ENCODE measurements around the gene GLIS1. TPM values are rescaled to one million over a fixed set of nuclear protein-coding genes. Genes with fewer than 3 reads are reported as not detected.

The GLIS1 gene
- total and polyA plus RNA-seq, 2 of the 8 experiments (the other 6 are each of a cell fraction or from before 2014, with no cell fraction given), result 0.15 to 0.22 TPM

DNA sequence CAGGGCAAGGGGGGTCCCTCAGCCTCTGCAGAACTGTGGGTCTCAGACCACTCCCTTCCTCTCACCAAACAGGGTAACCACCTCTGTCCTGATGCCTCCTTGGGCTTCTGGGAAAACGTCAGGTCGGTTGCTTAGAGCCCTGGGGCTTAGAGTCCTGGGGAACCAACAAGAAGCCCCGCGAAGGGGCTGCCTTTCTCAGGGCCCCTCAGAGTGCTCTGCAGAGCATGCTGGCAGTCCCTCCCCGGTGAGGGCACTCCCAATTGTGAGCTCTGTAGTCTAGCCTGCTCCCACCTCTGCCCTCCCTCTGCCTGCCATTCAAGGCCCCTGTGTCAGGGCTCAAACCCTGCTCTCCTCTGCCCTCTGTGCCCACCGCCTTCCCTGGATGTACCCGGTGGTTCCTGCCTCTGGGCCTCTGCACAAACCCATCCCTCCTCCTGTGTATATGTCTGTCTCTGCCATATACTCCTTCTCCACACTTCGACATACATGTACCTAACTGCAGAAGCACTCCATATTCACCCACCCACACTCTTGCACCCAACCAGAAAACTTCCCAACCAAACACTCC, 187.5 kb downstream of the GLIS1 start:
- no peak overlapping the region for H2AK5ac ChIP-seq (ENCODE audit: low read depth, low read length)
- no peak for FAIRE-seq
- H2BK12ac ChIP-seq (ENCODE audit: low read depth, low read length), result no peak overlapping the region
- H2BK20ac ChIP-seq (ENCODE audit: low read length), result 0 out of 2 replicates have a peak overlapping the region, but pooled peaks have one; percentile 15
- no peak overlapping the region for H3K56ac ChIP-seq (replicated peaks; ENCODE audit: insufficient read length, low read depth, low read length)
- H4K8ac ChIP-seq (ENCODE audit: extremely low read depth, insufficient read depth, low read length), result no peak overlapping the region; the same call in 1 of the 2 replicates
- H3K27ac ChIP-seq (ENCODE audit: low read depth, low read length), result no peak overlapping the region
- H2BK120ac ChIP-seq (replicated peaks; ENCODE audit: low read depth, low read length), result no peak overlapping the region
- H3K9me3 ChIP-seq (ENCODE audit: insufficient read depth in 2 of 2, low read depth in 1 of 2, low read length in 1 of 2), result no peaks in the 10 kb centered on the region
- no peak overlapping the region for H2BK15ac ChIP-seq (ENCODE audit: low read length)
- no peak for DNase-seq (ENCODE audit: low read depth in 1 of 2, low spot score in 2 of 2)
- H4K91ac ChIP-seq (replicated peaks; ENCODE audit: insufficient read length, low read length), result no peak overlapping the region
- H3K27me3 ChIP-seq (replicated peaks in 1 of 4; ENCODE audit: control insufficient read depth in 3 of 4, extremely low read depth in 1 of 4, insufficient read depth in 3 of 4, low read length in 3 of 4), result peaks cover 0 to 6% (median 4%) of the 10 kb centered on the region in 4 experiments; a peak in 3 of 7 replicates
- ChIA-PET CTCF (ENCODE audit: partially characterized antibody) (interaction anchor here (0.6 to 3.0 kb wide), 7 partner anchors 10 to 260 kb away, joined by 3 to 13 read pairs (median 6); no protein-coding TSS in a partner anchor), POLR2A (ENCODE audit: partially characterized antibody) (no interaction called here)
- no peak overlapping the region for H3K14ac ChIP-seq (ENCODE audit: insufficient read length)
- no peaks in the 10 kb centered on the region for H3K79me1 ChIP-seq (ENCODE audit: low read depth, low read length)
- no peak overlapping the region for H2AFZ ChIP-seq (ENCODE audit: low read length)
- H4K20me1 ChIP-seq (replicated peaks in 1 of 2; ENCODE audit: control insufficient read depth in 1 of 2, insufficient read depth in 2 of 2, low read length in 2 of 2), result peaks cover 0 to 1% of the 10 kb centered on the region in 2 experiments
- TF ChIP-seq CTBP2 (IDR thresholded peaks at IDR 0.05; ENCODE audit: borderline replicate concordance, insufficient read depth, insufficient read length, low read length) (peak; percentile 5), CHD1 (IDR thresholded peaks at IDR 0.05; ENCODE audit: low read depth, low read length) (no peak)
- H3K23ac ChIP-seq (ENCODE audit: insufficient read length), result no peak overlapping the region
- peaks cover 3% of the 10 kb centered on the region for H3K23me2 ChIP-seq (ENCODE audit: low read depth, low read length)
- H2BK5ac ChIP-seq (ENCODE audit: low read depth, low read length), result no peak overlapping the region; the same call in 1 of the 2 replicates
- no peak overlapping the region for H4K5ac ChIP-seq (ENCODE audit: insufficient read length, low read depth, low read length)
- 0 out of 7 replicates have a peak overlapping the region, but pooled peaks of 1 of the 4 experiments have one; percentile 17 for H3K9ac ChIP-seq (replicated peaks in 1 of 4; ENCODE audit: extremely low read depth in 1 of 4, low read depth in 3 of 4, low read length in 3 of 4)
- H3K4me3 ChIP-seq (ENCODE audit: extremely low read depth in 1 of 4, insufficient read depth in 2 of 4, low read depth in 3 of 4, low read length in 4 of 4), result no peak overlapping the region
- H3K36me3 ChIP-seq (ENCODE audit: control insufficient read depth in 2 of 4, insufficient read depth in 4 of 4, low read length in 3 of 4), result no peaks in the 10 kb centered on the region
- WGBS, 2 experiments (ENCODE audit: extremely low coverage in 1 of 2, insufficient coverage in 1 of 2, insufficient read length in 1 of 2, insufficient replicate concordance in 2 of 2, low coverage in 1 of 2, low lambda C conversion rate in 2 of 2, missing lambda C conversion rate in 1 of 2), result 67% methylated on average over 8 of the region's 8 CpGs; no CpG with 5 or more reads in 1 of the 2 experiments
- no peaks in the 10 kb centered on the region for H3K79me2 ChIP-seq (ENCODE audit: control insufficient read depth in 1 of 2, insufficient read depth in 2 of 2, low read length in 2 of 2)
- no peak overlapping the region for H3K4ac ChIP-seq (replicated peaks; ENCODE audit: insufficient read length, low read depth, low read length)
- peak overlapping the region; percentile 6; the same call in 1 of the 2 replicates for H3K18ac ChIP-seq (ENCODE audit: extremely low read depth, low read length)
- H3K4me2 ChIP-seq (ENCODE audit: insufficient read depth in 1 of 2, low read depth in 2 of 2, low read length in 2 of 2), result no peak overlapping the region
- peaks cover 6 to 26% (median 16%) of the 10 kb centered on the region in 4 experiments for H3K4me1 ChIP-seq (replicated peaks in 1 of 4; ENCODE audit: control insufficient read depth in 3 of 4, insufficient read depth in 4 of 4, low read length in 3 of 4)

Data from H1 (cell line).